Liver (tissue), 3 donors: ENCODE data around the gene ERMP1.

ENCODE experiments used
- ATF3 ChIP-seq: IDR thresholded peaks from 2 replicates; pipeline ENCODE4 v1.6.1; 2016; ENCODE audit warnings: antibody characterized with exemption
- EGR1 ChIP-seq, 2 donors: IDR thresholded peaks; 2 replicates each; pipeline ENCODE4 v1.6.1; 2016 to 2018; ENCODE audit warnings: antibody characterized with exemption in 2 of 2, low read depth in 2 of 2
- FOXA1 ChIP-seq: IDR thresholded peaks from 2 replicates; pipeline ENCODE4 v1.6.1; 2016; ENCODE audit warnings: antibody characterized with exemption
- GABPA ChIP-seq, 2 donors: IDR thresholded peaks in 1 of 2; conservative IDR thresholded peaks in 1 of 2; 2 replicates each; pipeline ENCODE4 v1.6.1; 2016; ENCODE audit warnings: antibody characterized with exemption in 2 of 2, mild to moderate bottlenecking in 1 of 2, moderate library complexity in 1 of 2
- HNF4A ChIP-seq, 2 donors: conservative IDR thresholded peaks; 2 replicates each; pipeline ENCODE4 v1.6.1; 2016; ENCODE audit warnings: antibody characterized with exemption in 2 of 2, mild to moderate bottlenecking in 2 of 2
- JUND ChIP-seq, 2 donors: IDR thresholded peaks; 2 replicates each; pipeline ENCODE4 v1.6.1; 2016; ENCODE audit warnings: antibody characterized with exemption in 2 of 2
- RAD21 ChIP-seq, 2 donors: IDR thresholded peaks; 2 replicates each; pipeline ENCODE4 v1.6.1; 2016; ENCODE audit warnings: antibody characterized with exemption in 2 of 2, mild to moderate bottlenecking in 2 of 2
- REST ChIP-seq: IDR thresholded peaks from 2 replicates; pipeline ENCODE4 v1.6.1; 2016; ENCODE audit warnings: antibody characterized with exemption, mild to moderate bottlenecking
- RXRA ChIP-seq, 2 donors: IDR thresholded peaks; 2 replicates each; pipeline ENCODE4 v1.6.1; 2017 to 2018; ENCODE audit warnings: antibody characterized with exemption in 2 of 2, mild to moderate bottlenecking in 1 of 2
- SP1 ChIP-seq: IDR thresholded peaks from 2 replicates; pipeline ENCODE4 v1.6.1; 2018; ENCODE audit warnings: antibody characterized with exemption, mild to moderate bottlenecking
- TAF1 ChIP-seq: conservative IDR thresholded peaks from 2 replicates; pipeline ENCODE4 v1.6.1; 2016; ENCODE audit warnings: antibody characterized with exemption, mild to moderate bottlenecking
- ZBTB33 ChIP-seq: IDR thresholded peaks from 2 replicates; pipeline ENCODE4 v1.6.1; 2016; ENCODE audit warnings: antibody characterized with exemption
- TF ChIP-seq, protein P1 (sequence below): fragments of 150-350 bp; IDR thresholded peaks from 2 replicates; pipeline ENCODE4 v1.5.1; 2017; ENCODE audit warnings: improper control_type of control experiment, low read depth, low read length; ENCODE audit not compliant: missing input control
- TF ChIP-seq, protein P2 (sequence below): IDR thresholded peaks from 2 replicates; pipeline ENCODE4 v1.6.1; 2016; ENCODE audit warnings: antibody characterized with exemption
- donor health status: healthy.
- donor health status: healthy.

- no peak for TF ChIP-seq RAD21 (IDR thresholded peaks at IDR 0.05)
- TF ChIP-seq, protein P1, sequence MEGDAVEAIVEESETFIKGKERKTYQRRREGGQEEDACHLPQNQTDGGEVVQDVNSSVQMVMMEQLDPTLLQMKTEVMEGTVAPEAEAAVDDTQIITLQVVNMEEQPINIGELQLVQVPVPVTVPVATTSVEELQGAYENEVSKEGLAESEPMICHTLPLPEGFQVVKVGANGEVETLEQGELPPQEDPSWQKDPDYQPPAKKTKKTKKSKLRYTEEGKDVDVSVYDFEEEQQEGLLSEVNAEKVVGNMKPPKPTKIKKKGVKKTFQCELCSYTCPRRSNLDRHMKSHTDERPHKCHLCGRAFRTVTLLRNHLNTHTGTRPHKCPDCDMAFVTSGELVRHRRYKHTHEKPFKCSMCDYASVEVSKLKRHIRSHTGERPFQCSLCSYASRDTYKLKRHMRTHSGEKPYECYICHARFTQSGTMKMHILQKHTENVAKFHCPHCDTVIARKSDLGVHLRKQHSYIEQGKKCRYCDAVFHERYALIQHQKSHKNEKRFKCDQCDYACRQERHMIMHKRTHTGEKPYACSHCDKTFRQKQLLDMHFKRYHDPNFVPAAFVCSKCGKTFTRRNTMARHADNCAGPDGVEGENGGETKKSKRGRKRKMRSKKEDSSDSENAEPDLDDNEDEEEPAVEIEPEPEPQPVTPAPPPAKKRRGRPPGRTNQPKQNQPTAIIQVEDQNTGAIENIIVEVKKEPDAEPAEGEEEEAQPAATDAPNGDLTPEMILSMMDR: no peak
- TF ChIP-seq JUND (IDR thresholded peaks at IDR 0.05): no peak
- TF ChIP-seq GABPA (IDR thresholded peaks at IDR 0.05 in 1 of 2, conservative IDR thresholded peaks at IDR 0.05 in 1 of 2): no peak
- TF ChIP-seq, protein P2, sequence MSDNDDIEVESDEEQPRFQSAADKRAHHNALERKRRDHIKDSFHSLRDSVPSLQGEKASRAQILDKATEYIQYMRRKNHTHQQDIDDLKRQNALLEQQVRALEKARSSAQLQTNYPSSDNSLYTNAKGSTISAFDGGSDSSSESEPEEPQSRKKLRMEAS: no peak
- no peak for TF ChIP-seq ATF3
- TF ChIP-seq RXRA (IDR thresholded peaks at IDR 0.05): no peak
- no peak for TF ChIP-seq SP1
- TF ChIP-seq TAF1: no peak
- no peak for TF ChIP-seq REST
- TF ChIP-seq FOXA1: no peak
- no peak for TF ChIP-seq ZBTB33
- no peak for TF ChIP-seq EGR1 (IDR thresholded peaks at IDR 0.05; ENCODE audit: low read depth in 2 of 2)
- TF ChIP-seq HNF4A (conservative IDR thresholded peaks at IDR 0.05): no peak
Measured at GRCh38 chr9:5773324-5773999, 59.5 kb downstream of the ERMP1 start.
